Retinal pigment epithelial cell (primary cell): Measurements from ENCODE around the gene BMERB1.
"Not testable (repeated sequence)": the region's sequence is repeated elsewhere in the genome, so short reads cannot be mapped to it uniquely, and the experiment has no call there.

ENCODE experiments used
- DNase-seq: peaks from one replicate; pipeline ENCODE4 v3.0.0-alpha.2; 2010; ENCODE audit warnings: low read depth
- H3K4me3 ChIP-seq: 2 replicates; pipeline ENCODE4 v1.5.1; 2011; ENCODE audit warnings: mild to moderate bottlenecking, low read length, control low read depth, moderate library complexity
- TF ChIP-seq, protein P1 (sequence below): conservative IDR thresholded peaks from 2 replicates; pipeline ENCODE4 v1.5.1; 2011; ENCODE audit warnings: low read depth, low read length, control low read depth, inconsistent platforms

BMERB1 gene

GRCh38 chr16:15542261-15542660 is 107.9 kb downstream of the BMERB1 start:
- no peak for DNase-seq
- no peak overlapping the region for H3K4me3 ChIP-seq
- TF ChIP-seq, protein P1, sequence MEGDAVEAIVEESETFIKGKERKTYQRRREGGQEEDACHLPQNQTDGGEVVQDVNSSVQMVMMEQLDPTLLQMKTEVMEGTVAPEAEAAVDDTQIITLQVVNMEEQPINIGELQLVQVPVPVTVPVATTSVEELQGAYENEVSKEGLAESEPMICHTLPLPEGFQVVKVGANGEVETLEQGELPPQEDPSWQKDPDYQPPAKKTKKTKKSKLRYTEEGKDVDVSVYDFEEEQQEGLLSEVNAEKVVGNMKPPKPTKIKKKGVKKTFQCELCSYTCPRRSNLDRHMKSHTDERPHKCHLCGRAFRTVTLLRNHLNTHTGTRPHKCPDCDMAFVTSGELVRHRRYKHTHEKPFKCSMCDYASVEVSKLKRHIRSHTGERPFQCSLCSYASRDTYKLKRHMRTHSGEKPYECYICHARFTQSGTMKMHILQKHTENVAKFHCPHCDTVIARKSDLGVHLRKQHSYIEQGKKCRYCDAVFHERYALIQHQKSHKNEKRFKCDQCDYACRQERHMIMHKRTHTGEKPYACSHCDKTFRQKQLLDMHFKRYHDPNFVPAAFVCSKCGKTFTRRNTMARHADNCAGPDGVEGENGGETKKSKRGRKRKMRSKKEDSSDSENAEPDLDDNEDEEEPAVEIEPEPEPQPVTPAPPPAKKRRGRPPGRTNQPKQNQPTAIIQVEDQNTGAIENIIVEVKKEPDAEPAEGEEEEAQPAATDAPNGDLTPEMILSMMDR = no peak

GRCh38 chr16:15542734-15543347 is 108.5 kb downstream of the BMERB1 start:
- H3K4me3 ChIP-seq = no peak overlapping the region
- TF ChIP-seq, protein P1 = no peak
- DNase-seq = no peak

DNA sequence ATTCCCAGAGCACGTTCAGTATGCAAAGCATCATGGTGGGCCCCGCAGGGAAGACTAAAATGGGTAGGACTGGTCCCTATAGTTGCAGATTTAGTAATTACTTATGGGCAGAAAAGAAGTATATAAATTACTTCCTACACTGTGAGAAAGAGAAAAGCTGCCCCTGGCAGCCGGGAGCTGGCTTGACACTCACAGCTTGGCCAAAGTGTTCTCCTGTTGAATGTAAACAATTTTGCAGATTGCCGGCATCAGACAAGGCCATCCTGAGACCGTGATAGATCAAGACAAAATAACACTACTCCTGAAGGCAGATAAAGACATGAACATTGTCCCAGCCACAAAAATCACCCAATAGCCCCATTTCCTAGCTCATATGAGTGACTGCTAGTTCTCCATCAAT is 110.0 kb downstream of the BMERB1 start:
- DNase-seq = no peak
- H3K4me3 ChIP-seq = no peak overlapping the region
- TF ChIP-seq, protein P1 = no peak

- DNase-seq = no peak
- no peak overlapping the region for H3K4me3 ChIP-seq
- TF ChIP-seq, protein P1 = no peak
Observed at GRCh38 chr16:15545544-15545943, 111.2 kb downstream of the BMERB1 start.

DNA sequence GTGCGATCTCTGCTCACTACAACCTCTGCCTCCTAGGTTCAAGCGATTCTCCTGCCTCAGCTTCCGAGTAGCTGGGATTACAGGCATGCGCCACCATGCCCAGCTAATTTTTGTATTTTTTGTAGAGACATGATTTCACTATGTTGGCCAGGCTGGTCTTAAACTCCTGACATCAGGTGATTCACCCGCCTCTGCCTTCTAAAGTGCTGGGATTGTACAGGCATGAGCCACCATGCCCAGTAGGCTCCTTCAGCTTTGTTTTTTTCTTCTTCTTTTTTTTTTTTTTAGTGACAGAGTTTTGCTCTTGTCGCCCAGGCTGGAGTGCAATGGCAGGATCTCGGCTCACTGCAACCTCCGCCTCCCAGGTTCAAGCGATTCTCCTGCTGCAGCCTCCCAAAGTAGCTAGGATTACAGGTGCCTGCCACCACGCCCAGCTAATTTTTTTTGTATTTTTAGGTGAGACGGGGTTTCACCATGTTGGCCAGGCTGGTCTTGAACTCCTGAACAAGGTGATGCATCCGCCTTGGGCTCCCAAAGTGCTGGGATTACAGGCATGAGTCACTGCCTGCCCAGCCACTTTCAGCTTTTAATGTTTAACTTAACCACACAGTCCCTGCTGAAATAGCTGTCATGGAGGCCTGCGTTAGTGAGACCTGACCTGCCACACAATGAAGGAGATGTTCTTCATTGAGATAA is 112.8 kb downstream of the BMERB1 start:
- DNase-seq, H3K4me3 ChIP-seq: not testable (repeated sequence)

- no peak overlapping the region for H3K4me3 ChIP-seq
- no peak for DNase-seq
- TF ChIP-seq, protein P1 = no peak
Observed at GRCh38 chr16:15547768-15548096, 113.3 kb downstream of the BMERB1 start.

DNA sequence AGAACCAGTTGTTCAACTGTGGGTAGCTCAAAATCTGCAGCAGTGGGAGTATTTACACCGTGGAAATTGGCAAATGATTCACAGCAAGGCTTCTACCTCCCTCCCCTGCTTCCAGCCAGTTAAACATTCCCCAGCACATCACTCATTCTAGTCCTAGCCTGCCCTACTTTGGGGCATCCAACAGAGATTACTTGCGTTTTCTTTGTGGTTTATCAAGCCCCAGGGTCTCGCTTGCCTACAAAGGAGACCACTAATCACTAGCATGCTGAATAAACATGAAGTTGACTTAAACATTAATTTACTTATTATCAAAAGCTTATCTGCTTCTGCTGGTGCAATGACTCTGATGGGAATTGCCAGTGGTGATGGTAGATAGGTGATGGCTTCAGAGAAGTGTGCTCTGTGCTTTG is 114.1 kb downstream of the BMERB1 start:
- no peak for DNase-seq
- no peak overlapping the region for H3K4me3 ChIP-seq
- TF ChIP-seq, protein P1 = no peak
